Right atrium auricular region (tissue), 2 donors: ENCODE measurements around the gene COLEC11. TPM values are rescaled to one million over a fixed set of nuclear protein-coding genes. Genes with fewer than 3 reads are reported as not detected.

ENCODE experiments used
- DNase-seq: peaks from one replicate; pipeline ENCODE4 v3.0.0-alpha.2; 2019; ENCODE audit warnings: low spot score
- H3K27ac ChIP-seq, 2 donors: fragments of 200-600 bp; sonication (generic); 1 replicate in 1 of 2; 2 replicates in 1 of 2; pipeline ENCODE4 v1.5.1; 2016 to 2019
- H3K27me3 ChIP-seq, 2 donors: fragments of 200-600 bp; sonication (generic); one replicate each; pipeline versions ENCODE4 v1.5.1 to v1.6.0; 2017 to 2019
- H3K36me3 ChIP-seq: fragments of 200-600 bp; sonication (generic); one replicate; pipeline ENCODE4 v1.5.1; 2016
- H3K4me1 ChIP-seq, 2 donors: fragments of 200-600 bp; sonication (generic); one replicate each; pipeline versions ENCODE4 v1.5.1 to v1.6.0; 2017 to 2019
- H3K4me3 ChIP-seq, 2 donors: fragments of 200-600 bp; sonication (generic); 1 replicate in 1 of 2; 2 replicates in 1 of 2; pipeline ENCODE4 v1.5.1; 2017 to 2019; ENCODE audit warnings: mild to moderate bottlenecking in 1 of 2, moderate library complexity in 1 of 2
- H3K9me3 ChIP-seq, 2 donors: fragments of 200-600 bp; sonication (generic); one replicate each; pipeline ENCODE4 v1.5.1; 2019
- CTCF ChIP-seq, 2 donors: fragments of 200-600 bp; sonication (generic); IDR thresholded peaks; one replicate each; pipeline ENCODE4 v1.5.1; 2019; ENCODE audit warnings: antibody characterized with exemption in 2 of 2
- total RNA-seq, 2 donors: library from RNA; depleted of rRNA; stranded (reverse); fragments of >200 nt; gene quantifications; one replicate each; pipeline ENCODE4 v1.1.0, GENCODE V29; 2016

Gene COLEC11
- total RNA-seq, 2 donors from 2014 or later, result 27.8 to 56.6 TPM

GRCh38 chr2:3587021-3587420, 7.9 kb upstream of the COLEC11 start:
- Histone ChIP-seq H3K9me3 (no peaks in the 10 kb centered on the region), H3K27me3 (no peaks in the 10 kb centered on the region), H3K4me1 (peaks cover 0 to 16% of the 10 kb centered on the region in 2 donors), H3K4me3 (no peak overlapping the region), H3K27ac (peak overlapping the region in 1 of 2 donors; percentile 16), H3K36me3 (peaks cover 11% of the 10 kb centered on the region)
- no peak for DNase-seq
- TF ChIP-seq CTCF (IDR thresholded peaks at IDR 0.05), result no peak

GRCh38 chr2:3587432-3587831, 7.5 kb upstream of the COLEC11 start:
- Histone ChIP-seq H3K4me1 (peaks cover 0 to 16% of the 10 kb centered on the region in 2 donors), H3K4me3 (no peak overlapping the region), H3K9me3 (no peaks in the 10 kb centered on the region), H3K36me3 (peaks cover 7% of the 10 kb centered on the region), H3K27me3 (no peaks in the 10 kb centered on the region), H3K27ac (peak overlapping the region in 1 of 2 donors; percentile 16)
- no peak for DNase-seq
- TF ChIP-seq CTCF (IDR thresholded peaks at IDR 0.05), result no peak

GRCh38 chr2:3588084-3588483, 6.8 kb upstream of the COLEC11 start:
- no peak overlapping the region for H3K27ac ChIP-seq

GRCh38 chr2:3589086-3589485, 5.8 kb upstream of the COLEC11 start:
- no peak for TF ChIP-seq CTCF (IDR thresholded peaks at IDR 0.05)
- H3K4me3 ChIP-seq, result no peak overlapping the region
- H3K9me3 ChIP-seq, result no peaks in the 10 kb centered on the region
- DNase-seq, result no peak
- peaks cover 0 to 16% of the 10 kb centered on the region in 2 donors for H3K4me1 ChIP-seq
- no peaks in the 10 kb centered on the region for H3K36me3 ChIP-seq
- no peak overlapping the region for H3K27ac ChIP-seq
- H3K27me3 ChIP-seq, result no peaks in the 10 kb centered on the region

More at GRCh38 chr2:3588084-3588483, 6.8 kb upstream of the COLEC11 start:
- Histone ChIP-seq H3K36me3 (peaks cover under 1% of the 10 kb centered on the region), H3K4me3 (no peak overlapping the region), H3K27me3 (no peaks in the 10 kb centered on the region), H3K4me1 (peaks cover 0 to 16% of the 10 kb centered on the region in 2 donors), H3K9me3 (no peaks in the 10 kb centered on the region)
- TF ChIP-seq CTCF (IDR thresholded peaks at IDR 0.05), result no peak
- no peak for DNase-seq

GRCh38 chr2:3595404-3595803, 492 bp downstream of the COLEC11 start:
- peaks cover 0 to 6% of the 10 kb centered on the region in 2 donors for H3K4me1 ChIP-seq
- DNase-seq, result peak; percentile 55
- no peaks in the 10 kb centered on the region for H3K27me3 ChIP-seq
- no peak for TF ChIP-seq CTCF (IDR thresholded peaks at IDR 0.05)
- peak overlapping the region; percentile 11 to 33 for H3K4me3 ChIP-seq
- H3K27ac ChIP-seq, result peak overlapping the region; percentile 0 to 14
- H3K36me3 ChIP-seq, result no peaks in the 10 kb centered on the region
- H3K9me3 ChIP-seq, result no peaks in the 10 kb centered on the region

GRCh38 chr2:3595985-3596384, 1.1 kb downstream of the COLEC11 start:
- no peaks in the 10 kb centered on the region for H3K9me3 ChIP-seq
- H3K27me3 ChIP-seq, result no peaks in the 10 kb centered on the region
- H3K4me1 ChIP-seq, result peaks cover 0 to 6% of the 10 kb centered on the region in 2 donors
- no peak overlapping the region for H3K27ac ChIP-seq
- TF ChIP-seq CTCF (IDR thresholded peaks at IDR 0.05), result no peak
- peak overlapping the region in 1 of 2 donors; percentile 33 for H3K4me3 ChIP-seq
- no peaks in the 10 kb centered on the region for H3K36me3 ChIP-seq
- DNase-seq, result peak; percentile 32
